Spleen (tissue), 11 donors: ENCODE measurements around the gene FRMD1. TPM values are rescaled to one million over a fixed set of nuclear protein-coding genes. Genes with fewer than 3 reads are reported as not detected.

ENCODE experiments used
- DNase-seq: peaks from one replicate; pipeline ENCODE4 v3.0.0-alpha.2; 2020
- H3K27ac ChIP-seq, 8 donors: fragments of 200-600 bp; sonication (generic) in 7 of 8; 1 replicate in 4 of 8; 2 replicates in 4 of 8; pipeline versions ENCODE4 v1.5.0 to v1.8.0; 2016 to 2021; ENCODE audit warnings: inconsistent platforms in 4 of 8, mild to moderate bottlenecking in 4 of 8, moderate library complexity in 1 of 8
- H3K27me3 ChIP-seq, 7 donors: fragments of 200-600 bp; sonication (generic) in 6 of 7; replicated peaks in 1 of 7; 1 replicate in 4 of 7; 2 replicates in 3 of 7; pipeline versions ENCODE4 v1.5.0 to v1.8.0; 2016 to 2021; ENCODE audit warnings: inconsistent platforms in 3 of 7, mild to moderate bottlenecking in 1 of 7
- H3K36me3 ChIP-seq, 6 donors: fragments of 200-600 bp; sonication (generic) in 5 of 6; 1 replicate in 4 of 6; 2 replicates in 2 of 6; pipeline versions ENCODE4 v1.5.0 to v1.8.0; 2016 to 2021; ENCODE audit warnings: inconsistent platforms in 2 of 6
- H3K4me1 ChIP-seq, 6 donors: fragments of 200-600 bp; sonication (generic) in 5 of 6; 1 replicate in 3 of 6; 2 replicates in 3 of 6; pipeline versions ENCODE4 v1.5.0 to v1.8.0; 2016 to 2021; ENCODE audit warnings: inconsistent platforms in 3 of 6
- H3K4me3 ChIP-seq, 8 donors: fragments of 200-600 bp; sonication (generic) in 7 of 8; 1 replicate in 4 of 8; 2 replicates in 4 of 8; pipeline versions ENCODE4 v1.5.0 to v1.8.0; 2016 to 2021; ENCODE audit warnings: inconsistent platforms in 4 of 8, mild to moderate bottlenecking in 4 of 8, moderate library complexity in 2 of 8
- H3K9me3 ChIP-seq, 8 donors: fragments of 200-600 bp; sonication (generic) in 7 of 8; 1 replicate in 4 of 8; 2 replicates in 4 of 8; pipeline versions ENCODE4 v1.5.0 to v1.8.0; 2016 to 2021; ENCODE audit warnings: inconsistent platforms in 4 of 8
- CTCF ChIP-seq, 11 experiments: fragments of 200-600 bp in 7 of 11; fragments of 450-650 bp in 4 of 11; sonication (generic) in 4 of 11; IDR thresholded peaks in 8 of 11; conservative IDR thresholded peaks in 3 of 11; 1 replicate in 7 of 11; 2 replicates in 4 of 11; pipeline versions ENCODE4 v1.4.0 to v1.8.0; 2016 to 2021; ENCODE audit warnings: antibody characterized with exemption in 11 of 11, inconsistent platforms in 4 of 11, mild to moderate bottlenecking in 1 of 11
- POLR2A ChIP-seq, 3 donors: fragments of 450-650 bp; IDR thresholded peaks; one replicate each; pipeline ENCODE4 v1.5.1; 2017; ENCODE audit warnings: antibody characterized with exemption in 3 of 3, mild to moderate bottlenecking in 1 of 3
- POLR2AphosphoS5 ChIP-seq, 3 donors: sonication (generic); formaldehyde crosslinking; IDR thresholded peaks; one replicate each; pipeline ENCODE4 v1.5.1; 2017; ENCODE audit warnings: antibody characterized with exemption in 3 of 3
- WGBS, 5 donors: extraction: QIAGEN DNeasy Blood & Tissue Kit in 3 of 5; methylation state at CpG; one replicate each; pipeline versions ENCODE4 v1.1.5 to v1.1.7; 2013 to 2018; 5-methylcytosine and 5-hydroxymethylcytosine counted together
- intact Hi-C: fragments of 100-400 bp; cut with DNase I; formaldehyde crosslinking; loops from one replicate; pipeline ENCODE4 v1.15.0; 2023; ENCODE audit warnings: low total_unique reads
- polyA plus RNA-seq, 3 donors: library from polyadenylated mRNA; stranded (reverse); fragments of 200-250 nt; gene quantifications; one replicate each; pipeline ENCODE4 v1.2.1, GENCODE V29; 2013
- total RNA-seq, 7 donors: library from RNA; depleted of rRNA in 3 of 7; stranded (reverse); fragments of >200 nt in 3 of 7; fragmentation: NEBNext Ultra II Directional in 4 of 7; extraction: Animal tissue kit (Norgen Biotek cat#: 25700) in 4 of 7; gene quantifications; one replicate each; pipeline versions ENCODE4 v1.1.0 to v1.2.1, GENCODE V29; 2016 to 2021
- donor health status: healthy with polysubstance abuse.
- donor health status: DM: no; HTN: no; CAD: no; lungs with moderate emphysema.
- donor health status: DM: no; HTN: no; CAD: no.
- donor health status: Bipolar disorder and iron deficiency.
- donor health status: healthy.
- donor health status: DM: no; HTN: no; CAD: no.
- donor health status: DM: yes; HTN: yes; CAD: no.

Gene FRMD1
- total and polyA plus RNA-seq, 10 donors = 0.14 to 9.5 (median 1.5) TPM

- Histone ChIP-seq H3K4me3 (no peak overlapping the region), H3K4me1 (no peaks in the 10 kb centered on the region)
Observed at GRCh38 chr6:168018664-168019063, 60.3 kb downstream of the FRMD1 start.

GRCh38 chr6:168017629-168018028, 61.4 kb downstream of the FRMD1 start:
- DNase-seq = no peak
- H3K9me3 ChIP-seq = peaks cover 0 to 10% (median 2%) of the 10 kb centered on the region in 8 donors
- 70 to 81% (median 77%) methylated on average over 11 of the region's 11 CpGs for WGBS, 5 donors
- TF ChIP-seq CTCF (IDR thresholded peaks at IDR 0.05 in 8 of 11, conservative IDR thresholded peaks at IDR 0.05 in 3 of 11) = no peak
- no peak for TF ChIP-seq POLR2A (IDR thresholded peaks at IDR 0.05)
- TF ChIP-seq POLR2AphosphoS5 (IDR thresholded peaks at IDR 0.05) = no peak
- no peaks in the 10 kb centered on the region for H3K36me3 ChIP-seq
- no peaks in the 10 kb centered on the region for H3K4me1 ChIP-seq
- intact Hi-C loops = no loop called here
- no peak overlapping the region for H3K27ac ChIP-seq
- no peaks in the 10 kb centered on the region for H3K27me3 ChIP-seq
- no peak overlapping the region for H3K4me3 ChIP-seq

More at GRCh38 chr6:168018664-168019063, 60.3 kb downstream of the FRMD1 start:
- no peak for TF ChIP-seq POLR2A (IDR thresholded peaks at IDR 0.05)
- TF ChIP-seq POLR2AphosphoS5 (IDR thresholded peaks at IDR 0.05) = no peak
- no peak for TF ChIP-seq CTCF (IDR thresholded peaks at IDR 0.05 in 8 of 11, conservative IDR thresholded peaks at IDR 0.05 in 3 of 11)
- Histone ChIP-seq H3K27me3 (no peaks in the 10 kb centered on the region), H3K9me3 (peaks cover 0 to 3% (median 0%) of the 10 kb centered on the region in 8 donors), H3K36me3 (no peaks in the 10 kb centered on the region), H3K27ac (no peak overlapping the region)
- DNase-seq = peak; percentile 47
- WGBS, 5 donors = 82 to 96% (median 90%) methylated on average over 15 of the region's 15 CpGs
- intact Hi-C loops = no loop called here

GRCh38 chr6:168016721-168017525, 62.1 kb downstream of the FRMD1 start:
- no peak for DNase-seq

More at GRCh38 chr6:168016721-168017525, 62.1 kb downstream of the FRMD1 start:
- H3K27ac ChIP-seq = no peak overlapping the region
- H3K27me3 ChIP-seq = no peaks in the 10 kb centered on the region
- 74 to 86% (median 81%) methylated on average over 18 of the region's 18 CpGs for WGBS, 5 donors
- H3K4me3 ChIP-seq = no peak overlapping the region
- H3K9me3 ChIP-seq = peaks cover 2 to 17% (median 9%) of the 10 kb centered on the region in 8 donors
- no peaks in the 10 kb centered on the region for H3K36me3 ChIP-seq
- no peaks in the 10 kb centered on the region for H3K4me1 ChIP-seq
- intact Hi-C loops = no loop called here
- TF ChIP-seq CTCF (IDR thresholded peaks at IDR 0.05 in 8 of 11, conservative IDR thresholded peaks at IDR 0.05 in 3 of 11) (no peak), POLR2AphosphoS5 (IDR thresholded peaks at IDR 0.05) (no peak), POLR2A (IDR thresholded peaks at IDR 0.05) (no peak)
